NCI-H446 treated with DMSO at 0.1 percent for 48 hours (cell line): ENCODE results near the gene ERCC2.

ENCODE experiments used
- DNase-seq: peaks from one replicate; lab custom pipeline; 2025; lab: John Stamatoyannopoulos, UW

Gene ERCC2

GRCh38 chr19:45303269-45304060 lies 66.9 kb downstream of the ERCC2 start:
- DNase-seq: no peak

- no peak for DNase-seq
These were observed 68.0 kb downstream of the ERCC2 start for GRCh38 chr19:45302416-45302815.
